ENCODE measurements around the gene MALAT1.
A peak's percentile ranks its signal among the peaks of the same experiment; 100 is the strongest.
"Not testable (repeated sequence)": the region's sequence is repeated elsewhere in the genome, so short reads cannot be mapped to it uniquely, and the experiment has no call there.

Gene MALAT1

GRCh38 chr11:65506772-65507505 is 8.1 kb downstream of the MALAT1 start:
- Histone ChIP-seq H3K4me1 (ENCODE audit: insufficient read depth, low read length, severe bottlenecking) (peaks cover 83% of the 10 kb centered on the region), H3K9me3 (ENCODE audit: low read length) (no peaks in the 10 kb centered on the region), H3K36me3 (ENCODE audit: insufficient read depth, low read length) (peaks cover 46% of the 10 kb centered on the region), H3K9ac (ENCODE audit: low read length) (no peak overlapping the region), H3K27me3 (ENCODE audit: insufficient read depth, low read length) (no peaks in the 10 kb centered on the region), H3K79me2 (ENCODE audit: insufficient read depth, low read length) (peaks cover 31% of the 10 kb centered on the region), H3K4me3 (ENCODE audit: low read depth, low read length, poor library complexity, severe bottlenecking) (no peak overlapping the region), H3K9me2 (ENCODE audit: low read depth, low read length) (no peaks in the 10 kb centered on the region), H4K20me1 (ENCODE audit: insufficient read depth, low read length) (no peaks in the 10 kb centered on the region), H3F3A (ENCODE audit: insufficient read depth, low read length) (peaks cover 57% of the 10 kb centered on the region), H2AFZ (ENCODE audit: low read length) (no peak overlapping the region), H3K27ac (ENCODE audit: low read depth, low read length, poor library complexity, severe bottlenecking) (peak overlapping the region; percentile 88), H3K4me2 (ENCODE audit: low read length) (peak overlapping the region; percentile 95; the same call in 1 of the 2 replicates)
- TF ChIP-seq EZH2 (IDR thresholded peaks at IDR 0.05; ENCODE audit: borderline replicate concordance, low read length) (no peak), CTCF (IDR thresholded peaks at IDR 0.05; ENCODE audit: low read length) (no peak)

- not testable (repeated sequence) for H3K79me2 ChIP-seq (ENCODE audit: insufficient read depth, low read length); H3K36me3 ChIP-seq (ENCODE audit: insufficient read depth, low read length); H3F3A ChIP-seq (ENCODE audit: insufficient read depth, low read length); H3K27ac ChIP-seq (ENCODE audit: low read depth, low read length, poor library complexity, severe bottlenecking); H3K4me3 ChIP-seq (ENCODE audit: low read depth, low read length, poor library complexity, severe bottlenecking); H3K27me3 ChIP-seq (ENCODE audit: insufficient read depth, low read length); H3K9me2 ChIP-seq (ENCODE audit: low read depth, low read length); H2AFZ ChIP-seq (ENCODE audit: low read length); H4K20me1 ChIP-seq (ENCODE audit: insufficient read depth, low read length); H3K9me3 ChIP-seq (ENCODE audit: low read length); H3K9ac ChIP-seq (ENCODE audit: low read length); H3K4me2 ChIP-seq (ENCODE audit: low read length)
- H3K4me1 ChIP-seq (ENCODE audit: insufficient read depth, low read length, severe bottlenecking) = peaks cover 36% of the 10 kb centered on the region
Measured at GRCh38 chr11:65512311-65512710, 13.5 kb downstream of the MALAT1 start.

- H3K4me3 ChIP-seq (ENCODE audit: low read depth, low read length, poor library complexity, severe bottlenecking) = no peak overlapping the region
- no peak for TF ChIP-seq CTCF (IDR thresholded peaks at IDR 0.05; ENCODE audit: low read length)
- TF ChIP-seq EZH2 (IDR thresholded peaks at IDR 0.05; ENCODE audit: borderline replicate concordance, low read length) = no peak
- H2AFZ ChIP-seq (ENCODE audit: low read length) = no peak overlapping the region
Measured at GRCh38 chr11:65516135-65516968, 17.5 kb downstream of the MALAT1 start.

GRCh38 chr11:65518941-65519549 is 20.2 kb downstream of the MALAT1 start:
- H3K79me2 ChIP-seq (ENCODE audit: insufficient read depth, low read length); H3K9me3 ChIP-seq (ENCODE audit: low read length); H3K27me3 ChIP-seq (ENCODE audit: insufficient read depth, low read length); H3K9me2 ChIP-seq (ENCODE audit: low read depth, low read length); H4K20me1 ChIP-seq (ENCODE audit: insufficient read depth, low read length); H3K9ac ChIP-seq (ENCODE audit: low read length); H3F3A ChIP-seq (ENCODE audit: insufficient read depth, low read length); H3K4me2 ChIP-seq (ENCODE audit: low read length); H2AFZ ChIP-seq (ENCODE audit: low read length); H3K4me3 ChIP-seq (ENCODE audit: low read depth, low read length, poor library complexity, severe bottlenecking); H3K36me3 ChIP-seq (ENCODE audit: insufficient read depth, low read length); H3K27ac ChIP-seq (ENCODE audit: low read depth, low read length, poor library complexity, severe bottlenecking): not testable (repeated sequence)
- peaks cover 13% of the 10 kb centered on the region for H3K4me1 ChIP-seq (ENCODE audit: insufficient read depth, low read length, severe bottlenecking)

More at GRCh38 chr11:65516135-65516968, 17.5 kb downstream of the MALAT1 start:
- Histone ChIP-seq H3K27me3 (ENCODE audit: insufficient read depth, low read length) (no peaks in the 10 kb centered on the region), H3K9me2 (ENCODE audit: low read depth, low read length) (no peaks in the 10 kb centered on the region), H3K79me2 (ENCODE audit: insufficient read depth, low read length) (no peaks in the 10 kb centered on the region), H3K4me2 (ENCODE audit: low read length) (no peak overlapping the region), H3K36me3 (ENCODE audit: insufficient read depth, low read length) (no peaks in the 10 kb centered on the region), H4K20me1 (ENCODE audit: insufficient read depth, low read length) (no peaks in the 10 kb centered on the region), H3F3A (ENCODE audit: insufficient read depth, low read length) (no peaks in the 10 kb centered on the region; the same call in 1 of the 2 replicates), H3K9ac (ENCODE audit: low read length) (no peak overlapping the region), H3K9me3 (ENCODE audit: low read length) (no peaks in the 10 kb centered on the region), H3K4me1 (ENCODE audit: insufficient read depth, low read length, severe bottlenecking) (no peaks in the 10 kb centered on the region), H3K27ac (ENCODE audit: low read depth, low read length, poor library complexity, severe bottlenecking) (no peak overlapping the region)

- not testable (repeated sequence) for H3K27me3 ChIP-seq (ENCODE audit: insufficient read depth, low read length); H3K36me3 ChIP-seq (ENCODE audit: insufficient read depth, low read length); H3K9ac ChIP-seq (ENCODE audit: low read length); H3K4me2 ChIP-seq (ENCODE audit: low read length); H3K79me2 ChIP-seq (ENCODE audit: insufficient read depth, low read length); H3K9me3 ChIP-seq (ENCODE audit: low read length); H3K9me2 ChIP-seq (ENCODE audit: low read depth, low read length); H3K4me3 ChIP-seq (ENCODE audit: low read depth, low read length, poor library complexity, severe bottlenecking); H3F3A ChIP-seq (ENCODE audit: insufficient read depth, low read length); H2AFZ ChIP-seq (ENCODE audit: low read length); H4K20me1 ChIP-seq (ENCODE audit: insufficient read depth, low read length); H3K27ac ChIP-seq (ENCODE audit: low read depth, low read length, poor library complexity, severe bottlenecking)
- H3K4me1 ChIP-seq (ENCODE audit: insufficient read depth, low read length, severe bottlenecking) = peaks cover 28% of the 10 kb centered on the region
Measured at GRCh38 chr11:65521777-65522521, 23.1 kb downstream of the MALAT1 start.
